CD4-positive, alpha-beta T cell treated with Interleukin-2 at 100 ng/mL for 4 hours (primary cell): ENCODE data around the gene LPP.
A peak's percentile ranks its signal among the peaks of the same experiment; 100 is the strongest.

Source experiments
- DNase-seq: peaks from one replicate; pipeline ENCODE4 v3.0.0-alpha.2; 2020; ENCODE audit warnings: low spot score

Gene LPP

GRCh38 chr3:188170461-188171459, 16.8 kb downstream of the LPP start:
- DNase-seq = peak; percentile 82

DNA sequence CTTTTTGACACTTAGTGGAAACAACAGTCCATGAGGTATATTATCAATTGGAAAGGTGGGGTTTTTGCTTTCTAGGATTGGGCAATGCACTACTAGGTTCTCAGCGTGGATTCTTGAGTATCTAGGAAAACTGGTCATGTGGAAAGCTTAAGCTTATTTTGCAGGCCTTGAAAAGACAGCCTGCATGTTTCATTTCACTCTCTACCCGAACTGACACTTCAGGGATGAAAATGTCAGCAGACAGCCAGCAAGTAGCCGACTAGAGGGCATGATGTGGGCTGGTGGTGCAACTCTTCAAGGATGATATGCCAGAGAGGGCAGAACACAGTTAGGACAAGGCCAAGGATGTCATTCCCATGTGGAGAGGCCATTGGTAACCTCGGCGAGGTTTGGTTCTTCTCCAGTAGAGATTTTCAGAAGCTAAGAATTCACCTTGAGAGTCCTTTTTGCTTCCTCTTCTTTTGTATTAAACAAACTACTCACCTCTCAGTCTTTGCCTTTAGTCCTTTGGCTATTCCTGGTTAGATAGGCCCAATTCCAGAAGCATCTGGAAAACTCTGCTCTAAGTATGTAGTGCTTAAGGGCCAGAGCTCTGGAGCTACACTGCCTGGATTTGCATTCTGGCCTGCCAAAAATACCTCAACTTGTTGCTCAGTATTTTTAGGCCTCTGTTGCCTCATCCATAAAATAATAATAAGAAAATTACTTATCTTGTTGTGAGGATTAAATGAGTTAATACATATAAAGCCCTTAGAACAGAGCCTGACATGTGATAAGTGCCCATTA, 17.9 kb downstream of the LPP start:
- no peak for DNase-seq

- DNase-seq = no peak
Measured at GRCh38 chr3:188174317-188175044, 20.5 kb downstream of the LPP start.

- DNase-seq = no peak
Measured at GRCh38 chr3:188176476-188176875, 22.5 kb downstream of the LPP start.

GRCh38 chr3:188176884-188177283, 22.9 kb downstream of the LPP start:
- no peak for DNase-seq

DNA sequence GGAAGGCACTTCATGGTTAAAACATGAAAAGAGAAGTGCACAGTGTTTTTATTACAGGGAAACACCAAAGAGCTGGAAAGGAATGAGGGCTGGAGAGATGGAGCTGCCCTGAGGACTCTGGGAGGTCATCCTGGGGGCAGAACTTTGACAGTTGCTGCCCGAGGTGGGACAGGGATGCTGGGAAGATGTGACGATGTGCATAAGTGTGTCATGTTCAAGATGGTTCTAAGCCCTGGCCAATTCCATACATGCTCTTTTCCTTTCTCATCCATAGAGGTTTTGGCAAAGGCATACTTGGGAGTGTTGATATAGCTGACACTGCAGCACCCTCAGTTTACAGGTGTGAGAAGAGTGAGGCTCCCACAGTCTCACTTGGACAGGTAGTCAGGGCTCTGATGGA, 23.8 kb downstream of the LPP start:
- DNase-seq = no peak

DNA sequence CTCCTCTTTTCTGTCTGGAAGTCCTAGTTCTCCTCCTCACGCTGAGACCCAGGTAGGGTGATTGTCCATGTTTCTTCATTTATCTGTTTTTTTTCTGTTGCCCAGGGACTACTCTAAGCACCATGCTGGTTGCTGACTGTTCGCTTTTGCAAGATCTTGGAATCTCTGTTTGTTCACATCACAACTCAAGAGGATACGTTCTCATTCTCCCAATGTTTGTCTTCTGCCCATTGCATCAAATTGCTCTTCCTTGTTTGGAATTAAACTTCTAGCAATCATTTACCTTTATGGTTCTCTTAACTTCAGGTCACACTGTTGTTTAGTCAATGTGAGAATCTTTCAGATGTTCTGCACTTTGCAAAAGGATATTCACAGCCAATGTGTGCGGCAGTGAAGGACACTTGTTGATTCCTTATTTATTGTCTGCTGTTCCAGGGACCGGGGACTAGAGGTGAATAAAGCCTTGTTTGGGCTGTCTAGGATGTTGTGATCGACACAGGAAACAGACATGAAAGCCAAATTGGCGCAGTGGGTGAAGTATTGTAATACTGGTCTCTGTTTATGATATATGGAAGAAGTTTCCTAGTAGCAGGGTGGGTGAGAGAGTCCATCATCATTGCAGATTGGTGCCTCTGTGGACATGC, 24.5 kb downstream of the LPP start:
- no peak for DNase-seq

DNA sequence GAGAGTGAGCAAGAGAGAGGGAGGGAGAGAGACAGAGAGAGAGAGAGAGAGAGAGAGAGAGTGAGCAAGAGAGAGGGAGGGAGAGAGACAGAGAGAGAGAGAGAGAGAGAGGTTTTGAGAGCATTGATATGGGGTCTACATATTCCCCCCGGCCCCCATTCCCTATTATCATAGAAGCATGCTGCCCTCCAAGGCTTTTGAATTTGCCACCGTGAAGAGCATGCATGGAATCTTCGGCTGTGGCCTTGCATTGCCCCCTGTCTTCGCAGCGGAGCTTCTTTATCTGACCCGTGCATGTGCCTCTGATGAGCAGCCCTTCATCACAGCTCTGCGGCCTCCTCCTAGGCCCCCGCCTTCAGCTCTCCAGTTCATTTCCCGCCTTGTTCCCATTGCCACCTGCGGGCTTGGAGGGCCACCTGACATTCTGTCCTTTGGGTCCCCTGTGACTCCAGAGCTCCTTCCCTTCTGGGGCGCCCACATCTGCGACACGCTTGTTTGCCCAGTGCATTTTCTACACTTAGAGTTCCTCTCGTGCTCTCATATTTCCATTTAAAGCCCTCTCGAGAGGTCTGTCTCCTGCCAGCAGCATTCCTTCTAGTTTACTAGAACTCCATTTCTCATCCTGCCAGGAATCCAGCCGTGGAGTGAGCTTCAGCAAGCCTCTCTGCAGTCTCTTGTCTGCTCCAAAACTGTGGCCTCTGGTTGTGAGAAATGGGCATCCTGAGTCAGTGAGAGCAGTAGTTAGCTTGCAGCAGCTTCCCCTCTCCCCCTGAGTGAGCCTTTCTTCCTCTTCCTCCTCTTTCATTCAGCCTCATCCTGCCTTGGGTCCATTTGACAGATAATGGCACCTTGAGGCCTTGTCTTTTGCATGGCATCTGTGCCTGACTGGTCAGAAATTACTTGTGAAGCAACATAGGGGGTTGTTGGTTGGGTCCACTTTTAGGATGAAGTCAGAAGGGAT, 25.3 kb downstream of the LPP start:
- DNase-seq = no peak

DNA sequence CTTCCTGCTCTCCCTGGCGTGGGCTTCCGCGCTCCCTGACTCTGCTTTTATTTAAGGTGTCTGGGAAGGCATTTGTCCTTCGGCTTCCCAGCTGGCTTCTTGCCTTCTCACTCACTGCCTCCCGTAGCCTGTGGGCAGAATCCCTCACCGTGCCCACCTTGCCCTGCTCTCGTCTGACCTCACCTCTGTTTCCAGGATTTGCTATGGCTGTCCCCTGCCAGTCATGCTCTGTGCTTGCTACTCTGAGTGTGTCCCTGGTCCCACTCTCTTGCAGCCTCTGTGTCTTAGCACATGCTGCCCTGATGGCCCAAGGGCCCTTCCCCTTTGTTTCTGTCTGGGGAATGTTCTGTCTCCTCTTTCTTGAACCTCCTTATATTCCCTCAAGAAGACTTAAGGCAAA, 26.2 kb downstream of the LPP start:
- no peak for DNase-seq

- no peak for DNase-seq
Measured at GRCh38 chr3:188183452-188183851, 29.5 kb downstream of the LPP start.

DNA sequence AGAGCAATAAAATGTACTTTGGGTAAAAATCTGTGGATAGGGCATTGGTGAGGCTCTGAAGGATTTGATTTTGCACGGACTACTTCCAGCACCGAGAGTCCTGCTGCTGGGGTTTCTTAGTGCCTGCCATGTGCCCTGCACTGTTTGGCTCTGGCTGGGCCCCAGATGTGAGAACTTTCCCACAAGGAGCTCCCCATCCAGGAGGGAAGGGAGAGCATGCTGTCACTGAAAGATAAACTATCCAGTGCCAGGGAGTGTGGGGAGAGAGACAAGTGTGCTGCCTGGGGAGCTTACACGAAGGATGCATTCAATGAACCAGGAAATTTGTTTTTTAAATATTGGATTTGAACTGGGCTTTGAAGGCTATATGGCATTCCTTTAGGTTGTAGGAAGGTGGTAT, 30.2 kb downstream of the LPP start:
- no peak for DNase-seq

DNA sequence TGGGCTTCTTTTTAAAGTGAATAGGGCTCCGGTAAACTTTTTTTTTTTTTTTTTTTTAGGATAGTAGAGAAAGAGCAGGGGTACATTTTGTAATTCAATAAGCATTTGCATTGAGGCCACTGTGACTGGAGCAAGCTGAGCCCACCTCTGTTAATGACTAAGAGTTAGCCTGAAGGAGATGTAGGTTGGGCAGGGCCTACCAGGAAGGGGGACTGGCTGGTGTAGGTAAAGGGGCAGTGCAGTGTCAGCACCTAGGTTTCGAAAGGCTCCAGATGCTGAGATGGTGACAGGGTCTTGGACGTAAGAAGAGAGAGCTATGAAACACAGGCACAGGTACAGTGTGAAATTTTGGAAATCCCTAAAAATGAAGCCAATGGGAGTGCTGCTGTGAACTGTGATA, 30.7 kb downstream of the LPP start:
- no peak for DNase-seq

DNA sequence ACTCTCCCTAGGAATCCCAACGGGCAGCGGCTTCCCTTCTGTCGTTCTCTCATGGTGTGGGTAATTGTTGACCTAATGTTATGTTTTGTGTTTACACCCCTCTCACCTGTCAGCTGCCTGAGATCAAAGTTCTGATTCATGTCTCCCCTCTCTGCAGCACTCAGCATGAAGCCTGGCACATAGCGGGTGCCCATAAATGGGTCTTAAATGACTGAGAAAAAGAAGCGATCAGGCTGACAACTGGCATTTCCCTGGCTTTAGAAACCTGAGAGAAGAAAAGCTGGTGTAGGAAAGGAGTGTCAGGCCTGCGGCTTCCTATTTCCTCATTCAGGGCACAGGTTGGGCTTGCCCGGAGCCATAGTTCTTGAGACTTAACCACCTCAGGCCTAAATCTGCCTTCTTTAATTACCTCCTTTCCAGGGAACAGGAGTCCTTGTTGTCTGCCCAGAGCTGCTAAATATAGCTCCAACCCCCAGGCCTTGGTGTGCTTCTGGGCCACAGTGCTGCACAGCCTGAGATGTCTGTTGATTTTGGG, 31.8 kb downstream of the LPP start:
- DNase-seq = no peak

GRCh38 chr3:188187053-188187452, 33.1 kb downstream of the LPP start:
- peak; percentile 43 for DNase-seq

DNA sequence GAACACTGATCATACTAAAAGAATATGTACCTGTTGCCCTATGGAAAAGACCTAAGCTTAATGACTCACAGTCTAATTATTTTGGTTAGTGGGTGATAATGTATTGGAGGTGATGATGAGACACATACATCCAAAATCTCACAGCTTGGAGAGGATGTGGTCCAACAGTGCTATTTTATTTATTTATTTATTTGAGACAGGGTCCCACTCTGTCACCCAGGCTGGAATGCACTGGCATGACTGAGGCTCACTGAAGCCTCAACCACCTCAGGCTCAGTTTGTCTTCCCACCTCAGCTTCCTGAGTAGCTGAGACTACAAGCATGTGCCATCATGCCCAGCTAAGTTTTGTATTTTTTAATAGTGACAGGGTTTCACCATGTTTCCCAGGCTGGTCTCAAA, 35.0 kb downstream of the LPP start:
- DNase-seq = no peak

GRCh38 chr3:188191460-188191859, 37.5 kb downstream of the LPP start:
- DNase-seq = no peak

- DNase-seq = no peak
Measured at GRCh38 chr3:188192034-188192433, 38.1 kb downstream of the LPP start.

GRCh38 chr3:188194332-188194731, 40.4 kb downstream of the LPP start:
- DNase-seq = no peak

DNA sequence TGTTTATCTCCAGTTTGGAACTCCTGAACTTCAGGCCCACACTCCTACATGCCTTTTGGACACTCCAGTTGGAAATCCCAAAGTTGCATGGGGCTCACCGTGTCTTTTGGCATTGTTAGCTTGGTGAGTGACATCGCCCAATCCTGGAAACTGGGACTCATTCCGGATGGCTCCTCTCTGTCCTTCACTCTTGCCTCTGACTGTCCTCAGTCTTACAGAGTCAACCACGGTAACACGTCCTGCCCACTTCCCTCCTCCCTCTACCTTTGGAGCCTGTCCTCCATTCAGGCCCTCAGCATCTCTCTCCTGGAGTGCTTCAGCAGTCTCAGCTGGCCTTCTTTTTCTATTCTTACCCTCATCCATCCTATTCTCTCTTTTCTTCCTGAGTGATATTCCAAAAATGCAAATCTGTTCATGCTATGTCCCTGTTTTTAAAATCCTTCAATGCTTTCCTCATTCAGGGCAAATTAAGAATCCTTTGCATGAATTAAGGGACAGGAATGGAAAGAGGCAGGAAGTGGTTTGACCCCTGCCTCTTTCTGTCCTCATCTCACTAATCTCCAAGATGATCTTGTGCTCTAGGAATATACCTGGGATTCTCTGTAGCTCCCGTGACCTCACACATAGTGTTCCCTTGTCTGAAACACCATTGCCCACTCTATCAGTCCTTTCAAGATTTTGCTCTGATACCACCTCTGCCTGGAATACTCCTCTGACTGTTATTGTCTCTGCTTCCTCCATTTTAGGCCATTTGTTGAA, 42.5 kb downstream of the LPP start:
- DNase-seq = no peak

GRCh38 chr3:188197388-188197847, 43.5 kb downstream of the LPP start:
- DNase-seq = no peak
